Suprapubic skin (tissue), 3 donors: ENCODE measurements around the gene CLMP.

Source experiments
- CTCF ChIP-seq, 2 donors: fragments of 200-600 bp in 1 of 2; fragments of 450-650 bp in 1 of 2; sonication (generic) in 1 of 2; IDR thresholded peaks; one replicate each; pipeline ENCODE4 v1.5.1; 2016 to 2019; ENCODE audit warnings: antibody characterized with exemption in 2 of 2, mild to moderate bottlenecking in 1 of 2, moderate library complexity in 1 of 2
- EP300 ChIP-seq: sonication (generic); formaldehyde crosslinking; IDR thresholded peaks from one replicate; pipeline ENCODE4 v1.6.1; 2017; ENCODE audit warnings: antibody characterized with exemption
- POLR2A ChIP-seq, 2 donors: fragments of 450-650 bp; IDR thresholded peaks; one replicate each; pipeline ENCODE4 v1.6.1; 2017; ENCODE audit warnings: antibody characterized with exemption in 2 of 2, mild to moderate bottlenecking in 2 of 2, moderate library complexity in 2 of 2

- TF ChIP-seq CTCF (IDR thresholded peaks at IDR 0.05) (no peak), EP300 (no peak), POLR2A (IDR thresholded peaks at IDR 0.05) (no peak)
Observed at GRCh38 chr11:123168241-123168640, 26.8 kb downstream of the CLMP start.
